ENCODE data around the gene NBPF9.
"Not testable (repeated sequence)": the region's sequence is repeated elsewhere in the genome, so short reads cannot be mapped to it uniquely, and the experiment has no call there.

Gene NBPF9

GRCh38 chr1:149013513-149013912, 89.8 kb downstream of the NBPF9 start:
- DNase-seq (ENCODE audit: low read depth in 2 of 2, low spot score in 1 of 2), result not testable (repeated sequence)

DNA sequence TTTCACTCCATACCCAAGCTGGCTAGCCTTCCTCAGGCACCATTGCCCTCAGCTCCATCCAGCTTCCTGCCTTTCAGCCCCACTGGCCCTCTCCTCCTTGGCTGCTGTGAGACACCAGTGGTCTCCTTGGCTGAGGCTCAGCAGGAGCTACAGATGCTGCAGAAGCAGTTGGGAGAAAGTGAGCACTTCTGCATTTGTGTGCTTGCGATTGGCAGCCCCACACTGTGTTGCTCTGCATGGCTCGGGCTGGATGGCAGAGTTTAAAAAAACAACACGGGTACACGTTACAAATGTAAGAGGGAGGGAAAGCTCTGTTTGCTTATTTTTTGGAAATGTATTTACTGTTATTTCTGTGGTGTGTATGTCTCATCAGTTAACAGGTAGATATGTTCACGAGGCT, 90.8 kb downstream of the NBPF9 start:
- DNase-seq (ENCODE audit: low read depth in 2 of 2, low spot score in 1 of 2), result not testable (repeated sequence)

DNA sequence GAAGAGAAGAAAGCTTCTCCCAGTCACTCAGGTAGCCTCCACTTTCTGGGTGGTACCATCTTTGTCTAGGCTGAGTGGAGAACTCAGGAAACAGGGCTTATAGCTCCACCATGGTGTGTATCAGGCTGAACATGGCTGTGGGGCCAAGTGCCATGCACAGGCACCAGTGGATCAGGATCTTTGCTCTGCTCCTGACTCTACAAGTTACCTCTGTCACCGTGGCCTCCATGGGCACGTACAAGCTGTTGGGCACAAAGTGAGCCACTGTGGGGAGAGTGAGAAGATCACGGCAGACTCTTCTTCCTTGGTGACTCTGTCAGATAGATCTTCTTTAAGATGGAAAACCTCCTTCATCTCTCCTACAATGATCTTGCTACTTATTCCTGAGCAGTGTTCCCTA, 93.6 kb downstream of the NBPF9 start:
- DNase-seq (ENCODE audit: low read depth in 2 of 2, low spot score in 1 of 2), result not testable (repeated sequence)

- not testable (repeated sequence) for DNase-seq (ENCODE audit: low read depth in 2 of 2, low spot score in 1 of 2)
These were observed 94.6 kb downstream of the NBPF9 start for GRCh38 chr1:149008769-149009168.

DNA sequence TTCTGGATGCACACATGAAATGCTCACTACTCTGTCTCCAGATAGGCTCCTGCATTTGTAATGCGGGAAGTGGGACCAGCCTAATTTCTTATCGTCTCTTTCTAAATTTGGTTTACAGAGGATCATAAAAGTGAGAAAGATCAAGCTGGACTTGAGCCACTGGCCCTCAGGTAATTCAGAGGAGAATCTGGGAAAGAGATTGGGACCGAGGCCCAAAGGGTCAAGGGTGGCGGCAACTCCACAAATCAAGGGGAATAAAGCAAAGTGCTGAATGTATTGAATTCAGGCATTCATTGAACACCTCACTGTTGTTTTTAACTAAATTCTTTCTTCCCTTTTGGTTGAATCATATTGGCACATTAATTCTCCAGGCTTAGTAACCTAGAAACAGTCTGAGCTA, 95.0 kb downstream of the NBPF9 start:
- not testable (repeated sequence) for DNase-seq (ENCODE audit: low read depth in 2 of 2, low spot score in 1 of 2)
